Liver (tissue), 9 donors: ENCODE measurements around the gene LENEP. TPM values are rescaled to one million over a fixed set of nuclear protein-coding genes. Genes with fewer than 3 reads are reported as not detected.

Source experiments
- DNase-seq: peaks from one replicate; pipeline ENCODE4 v3.0.0-alpha.2; 2017; ENCODE audit warnings: low spot score
- H3K27ac ChIP-seq, 2 donors: one replicate each; pipeline ENCODE4 v1.7.0; 2013; ENCODE audit warnings: inconsistent platforms in 2 of 2, low read length in 2 of 2, control low read depth in 1 of 2, low read depth in 1 of 2, mild to moderate bottlenecking in 1 of 2
- H3K27me3 ChIP-seq, 4 donors: one replicate each; pipeline versions ENCODE4 v1.6.1 to v1.7.0; 2013; ENCODE audit warnings: low read length in 3 of 4, inconsistent platforms in 1 of 4, mild to moderate bottlenecking in 1 of 4, moderate library complexity in 1 of 4; ENCODE audit not compliant: control insufficient read depth in 4 of 4, insufficient read depth in 4 of 4
- H3K36me3 ChIP-seq, 4 donors: one replicate each; pipeline versions ENCODE4 v1.6.1 to v1.7.0; 2013; ENCODE audit warnings: low read length in 3 of 4, mild to moderate bottlenecking in 3 of 4, low read depth in 1 of 4, moderate library complexity in 1 of 4; ENCODE audit not compliant: control insufficient read depth in 4 of 4, insufficient read depth in 3 of 4
- H3K4me1 ChIP-seq, 4 donors: one replicate each; pipeline versions ENCODE4 v1.6.1 to v1.7.0; 2013; ENCODE audit warnings: low read length in 3 of 4, mild to moderate bottlenecking in 3 of 4, moderate library complexity in 1 of 4; ENCODE audit not compliant: control insufficient read depth in 4 of 4, insufficient read depth in 4 of 4
- H3K4me3 ChIP-seq, 3 donors: one replicate each; pipeline versions ENCODE4 v1.6.1 to v1.7.0; 2013; ENCODE audit warnings: low read length in 3 of 3, control low read depth in 1 of 3, low read depth in 1 of 3, mild to moderate bottlenecking in 1 of 3
- H3K9ac ChIP-seq, 2 donors: one replicate each; pipeline ENCODE4 v1.7.0; 2013; ENCODE audit warnings: low read length in 2 of 2, mild to moderate bottlenecking in 2 of 2, moderate library complexity in 2 of 2, control low read depth in 1 of 2, low read depth in 1 of 2
- H3K9me3 ChIP-seq, 4 donors: one replicate each; pipeline versions ENCODE4 v1.6.1 to v1.7.0; 2013; ENCODE audit warnings: low read length in 3 of 4; ENCODE audit not compliant: control insufficient read depth in 4 of 4
- ATF3 ChIP-seq: IDR thresholded peaks from 2 replicates; pipeline ENCODE4 v1.6.1; 2016; ENCODE audit warnings: antibody characterized with exemption
- CTCF ChIP-seq: fragments of 150-350 bp; IDR thresholded peaks from 2 replicates; pipeline ENCODE4 v1.5.1; 2017; ENCODE audit warnings: improper control_type of control experiment, low read depth, low read length; ENCODE audit not compliant: missing input control
- EGR1 ChIP-seq, 2 donors: IDR thresholded peaks; 2 replicates each; pipeline ENCODE4 v1.6.1; 2016 to 2018; ENCODE audit warnings: antibody characterized with exemption in 2 of 2, low read depth in 2 of 2
- FOXA1 ChIP-seq: IDR thresholded peaks from 2 replicates; pipeline ENCODE4 v1.6.1; 2016; ENCODE audit warnings: antibody characterized with exemption
- HNF4A ChIP-seq, 2 donors: conservative IDR thresholded peaks; 2 replicates each; pipeline ENCODE4 v1.6.1; 2016; ENCODE audit warnings: antibody characterized with exemption in 2 of 2, mild to moderate bottlenecking in 2 of 2
- HNF4G ChIP-seq: IDR thresholded peaks from 2 replicates; pipeline ENCODE4 v1.6.1; 2016; ENCODE audit warnings: antibody characterized with exemption
- MAX ChIP-seq: IDR thresholded peaks from 2 replicates; pipeline ENCODE4 v1.6.1; 2016; ENCODE audit warnings: antibody characterized with exemption
- NR2F2 ChIP-seq: IDR thresholded peaks from 2 replicates; pipeline ENCODE4 v1.6.1; 2016; ENCODE audit warnings: antibody characterized with exemption
- RAD21 ChIP-seq, 2 donors: IDR thresholded peaks; 2 replicates each; pipeline ENCODE4 v1.6.1; 2016; ENCODE audit warnings: antibody characterized with exemption in 2 of 2, mild to moderate bottlenecking in 2 of 2
- REST ChIP-seq: IDR thresholded peaks from 2 replicates; pipeline ENCODE4 v1.6.1; 2016; ENCODE audit warnings: antibody characterized with exemption, mild to moderate bottlenecking
- YY1 ChIP-seq: IDR thresholded peaks from 2 replicates; pipeline ENCODE4 v1.6.1; 2016; ENCODE audit warnings: antibody characterized with exemption, mild to moderate bottlenecking
- ZBTB33 ChIP-seq: IDR thresholded peaks from 2 replicates; pipeline ENCODE4 v1.6.1; 2016; ENCODE audit warnings: antibody characterized with exemption
- WGBS: extraction: QIAGEN DNeasy Blood & Tissue Kit; methylation state at CpG from one replicate; pipeline ENCODE4 v1.1.7; 2013; 5-methylcytosine and 5-hydroxymethylcytosine counted together
- polyA plus RNA-seq, 2 donors: library from polyadenylated mRNA; stranded (reverse) in 1 of 2; unstranded in 1 of 2; fragments of 200-250 nt in 1 of 2; fragments of >200 nt in 1 of 2; fragmentation: Nextera tagmentation in 1 of 2; extraction: Ambion mirVana in 1 of 2; gene quantifications; one replicate each; pipeline versions ENCODE4 v1.2.1 to v1.2.3, GENCODE V29; 2013 to 2015
- total RNA-seq, 2 donors: library from RNA; depleted of rRNA; stranded (reverse); fragments of >200 nt; gene quantifications; one replicate each; pipeline ENCODE4 v1.2.3, GENCODE V29; 2014
- donor health status: healthy.
- donor health status: healthy.
- donor health status: healthy.
- donor health status: healthy.
- donor health status: healthy.

LENEP gene
- total and polyA plus RNA-seq, 4 donors: 0.42 TPM; not detected in 3

- no peak for TF ChIP-seq ZBTB33
These were observed 35.4 kb upstream of the LENEP start (continued) for GRCh38 chr1:154958036-154958435.

GRCh38 chr1:154958681-154959425, 34.5 kb upstream of the LENEP start:
- 96% methylated on average over 16 of the region's 16 CpGs for WGBS
- Histone ChIP-seq H3K9me3 (no peaks in the 10 kb centered on the region), H3K27ac (no peak overlapping the region), H3K36me3 (peaks cover 3 to 17% (median 4%) of the 10 kb centered on the region in 4 donors), H3K4me3 (no peak overlapping the region), H3K9ac (no peak overlapping the region), H3K27me3 (no peaks in the 10 kb centered on the region), H3K4me1 (peaks cover 7 to 63% (median 42%) of the 10 kb centered on the region in 4 donors)
- no peak for DNase-seq
- no peak for TF ChIP-seq ZBTB33
- TF ChIP-seq FOXA1: no peak
- TF ChIP-seq NR2F2: no peak
- TF ChIP-seq HNF4G: no peak
- TF ChIP-seq REST: no peak
- TF ChIP-seq RAD21 (IDR thresholded peaks at IDR 0.05): no peak
- no peak for TF ChIP-seq ATF3
- no peak for TF ChIP-seq HNF4A (conservative IDR thresholded peaks at IDR 0.05)
- TF ChIP-seq YY1: no peak
- no peak for TF ChIP-seq MAX
- no peak for TF ChIP-seq EGR1 (IDR thresholded peaks at IDR 0.05; ENCODE audit: low read depth in 2 of 2)

GRCh38 chr1:154959426-154959780, 34.0 kb upstream of the LENEP start:
- Histone ChIP-seq H3K27me3 (no peaks in the 10 kb centered on the region), H3K4me1 (peaks cover 7 to 61% (median 40%) of the 10 kb centered on the region in 4 donors), H3K36me3 (peaks cover 3 to 21% (median 7%) of the 10 kb centered on the region in 4 donors), H3K9ac (no peak overlapping the region), H3K9me3 (no peaks in the 10 kb centered on the region), H3K4me3 (no peak overlapping the region), H3K27ac (no peak overlapping the region)
- WGBS: 92% methylated on average over 7 of the region's 7 CpGs
- DNase-seq: no peak
- TF ChIP-seq REST (no peak), CTCF (no peak), ZBTB33 (no peak), NR2F2 (no peak), YY1 (no peak)
